ENCODE measurements around the gene SNX24.

The SNX24 gene

GRCh38 chr5:123000731-123001130 lies 155.3 kb downstream of the SNX24 start:
- H3K4me3 ChIP-seq (ENCODE audit: low read depth, low read length) = no peak overlapping the region

DNA sequence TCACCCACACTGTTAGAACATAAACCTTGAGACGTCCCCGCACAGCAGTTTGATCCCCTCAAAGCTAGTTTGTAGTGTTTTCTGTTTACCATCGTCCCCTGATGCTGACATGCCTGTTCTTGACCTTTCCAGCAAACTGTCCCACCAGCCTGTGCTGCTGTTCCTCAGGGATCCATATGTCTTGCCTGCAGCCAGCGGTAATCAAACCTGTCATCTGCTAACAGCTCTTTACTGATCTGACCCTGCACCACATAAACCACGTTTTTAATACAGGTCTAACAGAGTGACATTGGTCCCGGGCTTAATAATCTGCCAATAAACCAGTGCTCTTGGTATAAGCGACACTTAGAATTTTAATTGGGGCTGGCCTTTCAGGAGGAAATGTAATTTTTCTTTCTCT lies 156.4 kb downstream of the SNX24 start:
- no peak overlapping the region for H3K4me3 ChIP-seq (ENCODE audit: low read depth, low read length)

DNA sequence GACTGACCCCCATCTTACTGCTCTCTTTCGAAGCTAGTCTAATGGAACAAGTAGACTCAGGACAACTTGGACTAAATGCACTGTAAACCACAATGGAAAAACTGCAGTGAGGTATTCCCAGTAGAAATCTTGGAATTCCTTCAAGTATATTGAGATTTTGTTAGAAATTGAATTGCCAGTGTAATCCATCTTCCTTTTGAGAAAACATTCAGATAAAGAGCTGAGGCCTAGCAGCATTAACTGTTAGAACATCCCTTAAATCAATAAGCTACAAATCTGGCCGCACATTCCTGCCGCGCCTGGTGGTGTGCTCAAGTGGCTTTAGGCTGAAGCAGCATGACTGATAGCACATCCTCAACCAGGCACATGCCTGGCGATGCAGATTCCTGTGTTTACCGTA lies 161.8 kb downstream of the SNX24 start:
- no peak overlapping the region for H3K4me3 ChIP-seq (ENCODE audit: low read depth, low read length)

DNA sequence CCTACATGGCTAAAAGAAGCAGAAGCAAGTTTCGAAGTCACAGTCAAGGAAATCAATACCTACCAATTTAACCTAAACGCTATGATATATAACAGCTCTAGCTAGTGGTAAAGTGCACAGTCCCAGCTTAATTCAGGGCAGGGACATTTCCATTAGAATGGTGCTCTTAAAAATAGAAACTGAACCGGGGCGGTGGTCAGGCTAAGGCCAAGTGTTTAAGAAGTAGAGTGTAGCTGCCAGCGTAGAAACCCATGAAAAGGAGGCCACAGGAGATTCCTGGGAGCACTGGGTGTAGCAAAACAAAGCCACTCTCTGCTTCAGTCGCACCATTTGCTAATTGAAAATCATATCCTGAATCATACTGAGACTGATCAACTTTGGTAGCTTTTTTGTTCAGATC lies 162.3 kb downstream of the SNX24 start:
- H3K4me3 ChIP-seq (ENCODE audit: low read depth, low read length) = no peak overlapping the region

- no peak overlapping the region for H3K4me3 ChIP-seq (ENCODE audit: low read depth, low read length)
Measured at GRCh38 chr5:123012321-123012720, 166.9 kb downstream of the SNX24 start.

DNA sequence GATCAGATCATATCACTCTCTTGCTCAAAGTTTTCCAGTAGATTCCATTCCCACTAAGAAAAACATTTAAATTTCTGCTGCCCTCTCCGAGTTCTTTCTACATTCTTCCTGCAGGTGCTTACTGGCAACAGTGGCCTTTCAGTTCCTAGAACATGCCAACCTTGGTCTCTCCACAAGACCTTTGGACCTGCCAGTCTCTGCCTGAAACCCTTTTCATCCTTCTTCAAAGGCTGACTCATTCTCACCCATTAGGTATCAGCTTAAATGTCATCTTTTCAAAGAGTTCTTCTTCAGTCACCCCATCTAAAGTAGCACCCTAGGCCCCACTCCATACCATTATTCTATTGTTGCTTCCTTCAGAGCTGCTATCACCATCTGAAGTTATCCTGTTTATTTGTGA lies 169.3 kb downstream of the SNX24 start:
- H3K4me3 ChIP-seq (ENCODE audit: low read depth, low read length) = no peak overlapping the region

- no peak overlapping the region for H3K4me3 ChIP-seq (ENCODE audit: low read depth, low read length)
Measured at GRCh38 chr5:123028222-123028621, 182.8 kb downstream of the SNX24 start.

- H3K4me3 ChIP-seq (ENCODE audit: low read depth, low read length) = no peak overlapping the region
Measured at GRCh38 chr5:123033157-123033671, 187.8 kb downstream of the SNX24 start.

DNA sequence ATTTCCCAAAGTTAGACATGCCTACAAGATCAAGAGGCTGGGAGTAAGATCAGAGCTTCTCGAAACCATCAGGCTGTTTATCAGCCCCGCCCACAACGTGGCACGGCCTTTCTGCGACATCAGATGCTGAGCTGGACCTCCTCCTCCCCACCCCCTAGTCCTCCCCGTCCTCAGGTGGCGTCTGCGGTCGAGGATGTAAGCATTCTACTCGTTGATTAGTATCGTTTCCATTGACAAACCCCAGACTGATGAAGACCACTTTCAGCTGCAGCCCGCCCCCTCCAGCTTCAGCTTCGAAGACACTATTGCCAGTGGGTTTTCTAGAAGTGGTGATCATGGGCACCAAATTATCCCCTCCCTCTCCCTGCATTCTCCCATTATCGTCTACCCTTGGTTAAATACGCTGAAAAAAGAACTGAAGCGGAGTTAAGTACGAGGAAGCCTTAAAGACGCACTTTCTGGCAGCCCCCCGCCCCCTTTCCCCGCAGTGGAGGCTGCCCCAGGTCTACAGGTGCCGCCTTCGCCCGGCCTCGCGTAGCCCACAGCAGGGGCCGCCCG lies 190.0 kb downstream of the SNX24 start:
- peak overlapping the region; percentile 69 for H3K4me3 ChIP-seq (ENCODE audit: low read depth, low read length)

- peak overlapping the region; percentile 69 for H3K4me3 ChIP-seq (ENCODE audit: low read depth, low read length)
Measured at GRCh38 chr5:123035918-123036390, 190.5 kb downstream of the SNX24 start.

- peak within 1 kb of the TSS; percentile 69 for H3K4me3 ChIP-seq (ENCODE audit: low read depth, low read length)
Measured at GRCh38 chr5:123036391-123037103, 191.1 kb downstream of the SNX24 start, which contains the start of gene PPIC. TSS of gene PPIC (minus strand) at chr5:123036725. CDS start at chr5:123036625, 100 bp downstream.

DNA sequence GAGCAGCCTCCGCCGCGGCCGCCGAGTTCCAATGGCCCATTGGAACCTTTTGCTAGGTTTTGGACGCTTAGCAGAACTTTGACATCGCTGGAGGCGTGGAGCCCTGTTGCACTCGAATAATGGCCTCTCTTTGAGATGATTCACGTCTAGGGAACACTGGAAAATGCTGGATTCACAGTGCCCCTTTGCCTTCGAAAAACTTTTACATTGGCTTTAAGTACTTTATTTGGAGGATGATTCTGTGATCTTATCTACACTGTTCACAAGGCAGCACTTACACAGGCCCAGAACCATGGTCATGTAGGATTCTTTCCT lies 191.6 kb downstream of the SNX24 start:
- peak overlapping the region; percentile 69 for H3K4me3 ChIP-seq (ENCODE audit: low read depth, low read length)

DNA sequence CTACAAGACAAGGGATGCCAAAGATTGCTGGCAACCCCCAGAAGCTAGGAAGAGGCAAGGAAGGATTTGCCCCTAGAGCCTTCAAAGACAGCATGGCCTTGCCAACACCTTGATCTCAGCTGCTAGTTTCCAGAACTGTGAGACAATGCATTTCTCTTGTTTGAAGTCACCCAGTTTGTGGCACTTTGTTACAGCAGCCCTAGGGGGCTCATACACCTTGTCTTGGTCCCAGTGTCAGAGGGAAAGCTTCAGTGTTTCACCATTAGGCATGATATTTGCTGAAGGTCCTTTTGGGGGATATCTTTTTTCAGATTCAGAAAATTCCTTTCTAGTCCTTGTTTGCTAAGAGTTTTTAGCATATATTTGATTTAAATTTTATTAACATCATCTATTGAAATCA lies 194.3 kb downstream of the SNX24 start:
- H3K4me3 ChIP-seq (ENCODE audit: low read depth, low read length) = no peak overlapping the region

- H3K4me3 ChIP-seq (ENCODE audit: low read depth, low read length) = no peak overlapping the region
Measured at GRCh38 chr5:123044926-123045617, 199.7 kb downstream of the SNX24 start.

GRCh38 chr5:123046222-123046621 lies 200.8 kb downstream of the SNX24 start:
- H3K4me3 ChIP-seq (ENCODE audit: low read depth, low read length) = no peak overlapping the region

DNA sequence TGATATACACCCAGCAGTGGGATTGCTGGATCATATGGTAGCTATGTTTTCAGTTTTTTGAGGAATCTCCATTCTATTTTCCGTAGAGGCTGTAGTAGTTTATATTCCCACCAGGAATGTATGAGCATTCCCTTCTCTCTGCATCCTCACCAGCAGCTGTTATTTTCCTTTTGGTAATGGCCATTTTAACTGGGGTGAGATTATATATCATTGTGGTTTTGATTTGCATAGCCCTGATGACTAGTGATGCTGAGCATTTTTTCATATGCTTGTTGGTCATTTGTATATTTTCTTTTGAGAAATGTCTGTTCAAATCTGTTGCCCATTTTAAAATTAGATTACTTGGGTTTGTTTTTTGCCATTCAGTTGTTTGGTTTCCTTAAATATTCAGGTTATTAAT lies 202.3 kb downstream of the SNX24 start:
- no peak overlapping the region for H3K4me3 ChIP-seq (ENCODE audit: low read depth, low read length)

GRCh38 chr5:123051206-123051605 lies 205.8 kb downstream of the SNX24 start:
- H3K4me3 ChIP-seq (ENCODE audit: low read depth, low read length) = no peak overlapping the region
